ENCODE measurements around the gene MAST4.

MAST4 gene

GRCh38 chr5:66871651-66872050 lies 275.5 kb downstream of the MAST4 start:
- peaks cover 6% of the 10 kb centered on the region for H3K4me1 ChIP-seq (ENCODE audit: control insufficient read depth, insufficient read depth, low read length)
- no peak overlapping the region for H3K4me3 ChIP-seq (ENCODE audit: low read depth, low read length)
- POLR2A ChIA-PET, result no interaction called here
- no peak overlapping the region for H3K27ac ChIP-seq (ENCODE audit: extremely low read depth, low read depth, low read length)
- TF ChIP-seq ZNF398 (tag by site-specific recombination; IDR thresholded peaks at IDR 0.05) (no peak), ZNF24 (tag by site-specific recombination; IDR thresholded peaks at IDR 0.05) (no peak), ZNF16 (tag by site-specific recombination; IDR thresholded peaks at IDR 0.05; ENCODE audit: low read depth) (no peak), ZNF416 (tag by site-specific recombination; IDR thresholded peaks at IDR 0.05) (no peak), ZFP3 (tag by site-specific recombination; IDR thresholded peaks at IDR 0.05; ENCODE audit: low read depth) (no peak), ZNF148 (tag by site-specific recombination; IDR thresholded peaks at IDR 0.05; ENCODE audit: borderline replicate concordance) (no peak), OSR2 (tag by site-specific recombination; IDR thresholded peaks at IDR 0.05) (no peak), ZNF37A (tag by site-specific recombination; IDR thresholded peaks at IDR 0.05) (no peak), ZBTB7A (tag by site-specific recombination; IDR thresholded peaks at IDR 0.05; ENCODE audit: low read depth) (no peak)
- H3K9me3 ChIP-seq (ENCODE audit: control insufficient read depth, insufficient read depth, low read depth, low read length), result no peaks in the 10 kb centered on the region
- CTCF ChIA-PET, result interaction anchor here (0.7 kb wide), 1 partner anchor 341 kb away, joined by 3 read pairs; no protein-coding TSS in a partner anchor
- no peaks in the 10 kb centered on the region for H3K36me3 ChIP-seq (ENCODE audit: control insufficient read depth in 2 of 2, insufficient read depth in 1 of 2, low read length in 2 of 2)

- no peak overlapping the region for H3K27ac ChIP-seq (ENCODE audit: extremely low read depth, low read depth, low read length)
- POLR2A ChIA-PET, result no interaction called here
- TF ChIP-seq BCL6B (tag by site-specific recombination; IDR thresholded peaks at IDR 0.05) (peak; percentile 55), KLF9 (tag by site-specific recombination; IDR thresholded peaks at IDR 0.05; ENCODE audit: low read depth) (no peak)
- CTCF ChIA-PET, result interaction anchor here (0.6 to 1.4 kb wide), 3 partner anchors 58 to 336 kb away, joined by 3 to 4 read pairs (median 3); no protein-coding TSS in a partner anchor
- no peak overlapping the region for H3K4me3 ChIP-seq (ENCODE audit: low read depth, low read length)
- H3K4me1 ChIP-seq (ENCODE audit: control insufficient read depth, insufficient read depth, low read length), result peaks cover 6% of the 10 kb centered on the region
- H3K9me3 ChIP-seq (ENCODE audit: control insufficient read depth, insufficient read depth, low read depth, low read length), result no peaks in the 10 kb centered on the region
- no peaks in the 10 kb centered on the region for H3K36me3 ChIP-seq (ENCODE audit: control insufficient read depth in 2 of 2, insufficient read depth in 1 of 2, low read length in 2 of 2)
Observed at GRCh38 chr5:66872736-66873331, 276.6 kb downstream of the MAST4 start.

GRCh38 chr5:66874004-66874403 lies 277.8 kb downstream of the MAST4 start:
- Histone ChIP-seq H3K9me3 (ENCODE audit: control insufficient read depth, insufficient read depth, low read depth, low read length) (no peaks in the 10 kb centered on the region), H3K36me3 (ENCODE audit: control insufficient read depth in 2 of 2, insufficient read depth in 1 of 2, low read length in 2 of 2) (no peaks in the 10 kb centered on the region), H3K4me1 (ENCODE audit: control insufficient read depth, insufficient read depth, low read length) (peaks cover 6% of the 10 kb centered on the region), H3K4me3 (ENCODE audit: low read depth, low read length) (no peak overlapping the region), H3K27ac (ENCODE audit: extremely low read depth, low read depth, low read length) (no peak overlapping the region)
- ChIA-PET POLR2A (no interaction called here), CTCF (interaction anchor here (1.1 to 1.4 kb wide), 2 partner anchors 9 to 59 kb away, joined by 3 to 4 read pairs; no protein-coding TSS in a partner anchor)
- TF ChIP-seq PRDM6 (tag by site-specific recombination; IDR thresholded peaks at IDR 0.05) (0 out of 2 replicates have a peak, but pooled peaks have one; percentile 22), ZSCAN30 (tag by site-specific recombination; IDR thresholded peaks at IDR 0.05) (no peak), ZNF112 (tag by site-specific recombination; IDR thresholded peaks at IDR 0.05) (no peak), ZNF280C (tag by site-specific recombination; IDR thresholded peaks at IDR 0.05) (no peak), ZNF830 (tag by site-specific recombination; IDR thresholded peaks at IDR 0.05; ENCODE audit: low read depth) (no peak), ZNF837 (tag by site-specific recombination; IDR thresholded peaks at IDR 0.05) (no peak), KLF1 (tag by site-specific recombination; IDR thresholded peaks at IDR 0.05) (no peak), BCL6B (tag by site-specific recombination; IDR thresholded peaks at IDR 0.05) (peak; percentile 73; the same call in 1 of the 2 replicates), FEZF1 (tag by site-specific recombination; IDR thresholded peaks at IDR 0.05) (peak; percentile 26; the same call in 1 of the 2 replicates), ZNF792 (tag by site-specific recombination; IDR thresholded peaks at IDR 0.05) (no peak)
